IPS-NIHi7 (cell line): Measurements from ENCODE around the gene CD84.
"Not testable (repeated sequence)": the region's sequence is repeated elsewhere in the genome, so short reads cannot be mapped to it uniquely, and the experiment has no call there.

ENCODE experiments used
- DNase-seq: peaks from one replicate; pipeline ENCODE4 v3.0.0; 2012; ENCODE audit warnings: mixed read lengths; ENCODE audit errors: extremely low spot score

The CD84 gene

DNA sequence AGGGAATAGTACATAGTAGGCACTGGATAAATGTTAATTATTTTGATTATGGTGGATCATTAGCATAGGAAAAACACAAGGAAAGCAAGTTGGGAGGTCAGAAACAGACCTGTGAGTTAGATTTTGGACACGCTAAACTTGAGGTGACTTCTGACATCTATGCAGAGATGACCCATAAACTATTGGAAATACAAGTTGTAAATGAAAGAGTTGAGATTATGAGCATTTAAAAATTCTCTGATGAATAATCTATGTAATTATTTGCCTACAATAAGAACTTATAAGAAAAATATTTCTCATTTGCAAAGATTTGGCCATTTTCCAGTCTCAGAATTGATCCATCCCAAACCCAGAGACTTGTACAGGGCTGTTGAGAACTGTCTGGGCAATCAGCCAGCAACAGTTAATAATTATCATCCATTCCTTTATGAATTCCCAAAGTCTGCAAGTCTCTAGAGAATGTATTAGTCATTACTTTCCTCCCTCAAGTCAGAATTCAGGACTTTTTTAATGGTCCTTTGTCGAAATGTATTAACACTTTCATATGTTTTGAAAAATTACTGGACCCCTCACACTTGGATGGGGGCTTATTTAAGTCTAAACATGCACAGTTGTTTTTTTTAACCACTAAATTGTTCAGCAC is 36.9 kb downstream of the CD84 start:
- no peak for DNase-seq

DNA sequence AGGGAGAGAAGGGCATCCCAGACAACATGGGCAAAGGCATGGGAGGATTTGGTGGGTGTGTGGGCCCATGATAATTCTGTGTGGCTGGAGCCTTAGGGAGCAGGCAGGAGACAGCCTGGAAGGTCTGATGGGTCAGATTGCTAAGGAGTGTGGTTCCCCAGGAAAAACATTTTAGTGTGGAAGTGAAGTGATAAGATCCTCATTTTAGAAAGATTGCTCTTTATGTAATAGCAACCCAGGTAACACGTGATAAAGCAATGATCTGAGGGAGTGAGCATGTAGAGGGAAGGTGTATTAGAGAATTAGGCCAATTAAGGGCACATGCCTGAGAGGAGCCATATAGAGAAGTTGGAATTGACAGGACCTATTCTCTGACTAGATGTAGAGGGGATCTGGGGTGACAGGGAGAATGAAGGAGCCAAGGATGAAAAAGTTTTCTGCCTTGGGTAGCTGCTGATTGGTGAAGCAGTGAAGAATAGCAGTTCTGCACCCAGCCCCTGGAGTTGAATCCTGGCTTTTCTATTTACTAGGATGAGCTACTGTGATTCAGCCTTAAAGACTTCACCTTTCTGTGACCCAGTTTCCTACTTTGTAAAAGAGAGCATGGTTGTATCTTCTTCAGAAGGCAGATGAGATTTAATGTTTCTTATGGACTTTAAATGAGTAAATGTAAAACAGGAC is 37.5 kb downstream of the CD84 start:
- no peak for DNase-seq

DNA sequence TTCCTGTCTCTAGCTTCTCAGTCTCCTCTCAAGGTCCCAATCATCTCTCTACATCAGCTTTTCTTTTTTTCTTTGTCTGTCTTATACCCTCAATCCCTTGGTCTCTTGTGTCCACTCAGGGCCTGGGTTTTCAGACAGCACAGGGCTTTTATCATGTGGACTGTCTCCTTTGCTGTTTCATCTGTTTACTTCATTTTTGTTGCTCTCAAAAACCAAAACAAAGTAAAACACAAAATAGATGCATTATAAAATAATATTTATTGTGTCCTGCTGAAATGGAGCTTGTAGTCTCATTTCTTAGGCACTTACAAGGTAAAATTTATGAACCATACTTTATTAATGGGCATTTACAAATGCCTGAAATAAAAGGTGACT is 38.5 kb downstream of the CD84 start:
- DNase-seq, result no peak

DNA sequence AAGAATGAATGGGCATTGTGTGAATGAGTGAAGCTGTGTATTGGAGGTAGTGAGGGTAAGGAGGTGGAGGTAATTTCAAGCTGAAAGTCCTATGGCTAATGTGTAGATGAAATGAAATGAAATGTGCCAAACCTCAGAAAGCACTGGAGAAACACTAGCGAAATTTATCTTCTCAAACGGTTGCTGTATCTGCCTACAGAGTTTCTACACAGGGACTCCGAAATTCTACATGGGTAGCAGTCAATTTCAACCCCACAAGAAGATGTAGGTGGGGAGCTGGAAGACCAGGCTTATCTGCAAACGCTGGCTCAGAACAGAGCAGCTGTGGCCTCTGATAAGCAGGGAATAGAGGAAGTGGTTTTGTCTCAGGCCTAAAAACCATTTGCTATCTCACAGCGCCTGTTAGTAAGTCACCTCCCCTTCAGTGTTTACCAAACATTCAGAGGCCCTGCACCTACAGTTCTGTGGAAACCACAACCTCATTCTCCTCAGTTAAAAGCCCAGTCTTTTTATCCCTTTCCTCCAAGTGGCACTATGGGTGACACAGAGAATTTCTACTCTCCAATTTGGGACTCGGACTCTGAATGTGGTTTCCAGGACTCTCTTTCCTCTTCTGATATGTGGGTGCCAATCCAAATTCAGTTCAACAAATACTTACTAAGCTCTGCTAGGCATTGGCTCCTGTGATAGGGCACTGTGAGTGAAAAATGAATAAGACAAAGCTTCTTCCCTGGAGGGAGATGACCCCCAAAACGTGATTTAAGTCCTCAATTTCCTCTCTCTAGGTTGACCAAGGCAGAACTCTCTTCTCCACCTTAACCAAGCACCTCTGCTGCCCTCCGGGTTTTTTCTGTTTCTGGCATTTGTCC is 39.1 kb downstream of the CD84 start:
- DNase-seq, result peak; percentile 44

DNA sequence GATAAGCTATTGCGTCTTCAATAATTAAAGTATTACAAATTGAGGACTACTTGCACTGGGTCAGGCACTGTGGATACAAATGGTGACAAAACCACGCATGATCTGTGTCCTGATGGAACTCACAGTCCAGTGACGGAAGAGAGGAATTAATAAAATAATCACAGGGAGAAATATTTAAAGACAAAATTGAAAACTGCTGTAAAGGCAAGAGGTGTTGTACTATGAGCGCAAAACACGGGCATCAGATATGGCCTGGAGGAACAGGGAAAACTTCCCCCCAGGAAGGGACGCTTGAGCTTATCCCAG is 39.7 kb downstream of the CD84 start:
- DNase-seq, result no peak

DNA sequence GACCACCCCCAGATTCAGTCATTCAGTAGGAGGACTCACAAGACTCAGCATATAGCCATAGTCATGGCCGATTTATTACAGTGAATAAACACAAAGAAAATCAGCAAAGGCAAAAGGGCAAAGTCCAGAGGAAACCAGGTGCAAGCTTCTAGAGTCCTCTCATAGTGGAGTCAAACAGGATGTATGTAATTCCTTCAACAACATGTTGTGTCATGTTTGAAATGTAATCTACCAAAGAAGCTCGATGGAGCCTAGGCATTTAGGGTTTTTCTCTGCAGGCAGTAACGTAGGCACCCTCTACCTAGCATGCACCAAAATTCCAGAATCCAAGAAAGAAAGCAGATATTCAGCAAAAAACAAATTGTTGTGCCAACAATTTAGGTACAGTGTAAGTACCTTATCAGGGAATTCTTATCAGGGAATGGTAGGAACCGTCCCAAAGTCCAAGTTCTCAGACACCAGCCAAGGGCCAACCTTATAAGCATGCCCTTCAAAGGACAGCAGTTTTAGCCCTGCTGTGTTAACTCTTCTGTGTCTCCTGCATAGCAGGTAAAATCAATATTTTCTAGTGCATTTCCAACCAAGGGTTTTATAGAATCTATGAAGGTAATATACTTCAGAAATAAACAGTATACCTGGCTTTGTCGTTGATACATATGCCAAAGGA is 40.2 kb downstream of the CD84 start:
- no peak for DNase-seq

DNA sequence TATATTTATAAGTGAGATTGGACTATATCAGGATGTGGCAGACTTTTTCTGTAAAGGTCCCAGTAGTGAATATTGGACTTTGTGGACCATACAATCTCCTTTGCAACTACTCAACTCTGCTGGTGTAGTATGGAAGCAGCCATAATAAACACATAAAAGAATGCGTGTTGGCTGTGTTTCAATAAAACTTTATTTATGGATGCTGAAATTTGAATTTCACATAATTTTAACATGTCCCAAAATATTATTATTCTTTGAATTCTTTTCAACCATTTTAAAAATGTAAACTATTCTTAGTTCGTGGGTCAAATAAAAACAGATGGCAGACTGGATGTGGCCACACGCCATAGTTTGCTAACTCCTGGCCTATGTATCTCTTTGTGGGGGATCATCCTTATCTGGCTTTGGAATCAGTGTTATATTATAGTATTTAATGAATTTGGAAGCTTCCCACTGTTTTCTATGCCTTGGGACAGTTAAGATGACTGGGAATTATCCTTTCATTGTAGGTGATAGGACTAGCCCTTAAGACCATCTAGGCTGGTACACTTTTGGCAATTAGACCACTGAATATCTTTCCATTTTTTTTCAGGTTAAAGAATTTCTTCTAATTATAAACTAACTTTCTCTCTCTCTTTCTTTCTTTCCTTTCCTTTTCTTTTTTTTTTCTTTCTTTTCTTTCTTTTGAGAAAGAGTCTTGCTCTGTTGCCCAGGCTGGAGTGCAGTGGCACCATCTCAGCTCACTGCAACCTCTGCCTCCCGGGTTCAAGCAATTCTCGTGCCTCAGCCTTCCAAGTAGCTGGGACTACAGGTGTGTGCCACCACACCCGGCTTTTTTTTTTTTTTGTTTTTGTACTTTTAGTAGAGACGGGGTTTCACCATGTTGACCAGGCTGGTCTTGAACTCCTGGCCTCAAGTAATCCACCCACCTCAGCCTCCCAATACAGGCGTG is 41.3 kb downstream of the CD84 start:
- no peak for DNase-seq

DNA sequence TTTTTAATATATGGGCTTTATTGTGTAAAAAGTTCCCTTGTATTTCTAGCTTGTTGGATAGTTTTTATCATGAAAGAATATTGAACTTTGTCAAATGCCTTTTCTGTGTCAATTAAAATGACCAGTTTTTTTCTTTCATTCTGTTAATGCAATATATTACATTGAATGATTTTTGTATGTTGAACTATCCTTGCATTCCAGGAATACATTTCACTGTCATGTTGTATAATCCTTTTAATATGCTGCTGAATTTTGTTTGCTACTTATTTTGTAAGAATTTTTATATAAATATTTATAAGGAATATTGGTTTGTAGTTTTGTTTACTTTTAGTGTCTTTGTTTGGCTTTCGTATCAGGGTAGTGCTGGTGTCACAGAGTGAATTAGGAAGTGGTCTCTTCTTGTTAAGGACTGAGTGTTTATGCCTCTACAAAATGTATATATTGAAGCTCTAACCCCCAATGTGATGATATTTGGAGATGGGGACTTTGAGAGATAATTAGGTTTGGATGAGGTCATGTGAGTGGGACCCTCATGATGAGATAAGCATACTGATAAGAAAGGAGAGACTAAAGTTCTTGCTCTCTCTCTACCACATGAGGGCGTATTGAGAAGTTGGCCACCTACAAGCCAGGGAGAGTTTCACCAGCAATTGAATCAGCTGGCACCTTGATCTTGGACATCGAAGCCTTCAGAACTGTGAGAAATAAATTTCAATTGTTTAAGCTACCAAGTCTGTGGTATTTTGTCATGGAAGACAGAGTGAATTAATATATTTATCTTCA is 44.3 kb downstream of the CD84 start:
- DNase-seq, result no peak

DNA sequence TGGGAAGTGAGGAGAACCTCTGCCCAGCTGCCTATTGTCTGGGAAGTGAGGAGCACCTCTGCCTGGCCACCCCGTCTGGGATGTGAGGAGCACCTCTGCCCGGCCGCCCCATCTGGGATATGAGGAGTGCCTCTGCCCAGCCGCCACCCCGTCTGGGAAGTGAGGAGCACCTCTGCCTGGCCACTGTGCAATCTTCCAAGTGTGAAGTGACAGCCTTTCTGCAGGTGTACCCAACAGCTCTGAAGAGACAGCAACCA is 46.8 kb downstream of the CD84 start:
- not testable (repeated sequence) for DNase-seq

DNA sequence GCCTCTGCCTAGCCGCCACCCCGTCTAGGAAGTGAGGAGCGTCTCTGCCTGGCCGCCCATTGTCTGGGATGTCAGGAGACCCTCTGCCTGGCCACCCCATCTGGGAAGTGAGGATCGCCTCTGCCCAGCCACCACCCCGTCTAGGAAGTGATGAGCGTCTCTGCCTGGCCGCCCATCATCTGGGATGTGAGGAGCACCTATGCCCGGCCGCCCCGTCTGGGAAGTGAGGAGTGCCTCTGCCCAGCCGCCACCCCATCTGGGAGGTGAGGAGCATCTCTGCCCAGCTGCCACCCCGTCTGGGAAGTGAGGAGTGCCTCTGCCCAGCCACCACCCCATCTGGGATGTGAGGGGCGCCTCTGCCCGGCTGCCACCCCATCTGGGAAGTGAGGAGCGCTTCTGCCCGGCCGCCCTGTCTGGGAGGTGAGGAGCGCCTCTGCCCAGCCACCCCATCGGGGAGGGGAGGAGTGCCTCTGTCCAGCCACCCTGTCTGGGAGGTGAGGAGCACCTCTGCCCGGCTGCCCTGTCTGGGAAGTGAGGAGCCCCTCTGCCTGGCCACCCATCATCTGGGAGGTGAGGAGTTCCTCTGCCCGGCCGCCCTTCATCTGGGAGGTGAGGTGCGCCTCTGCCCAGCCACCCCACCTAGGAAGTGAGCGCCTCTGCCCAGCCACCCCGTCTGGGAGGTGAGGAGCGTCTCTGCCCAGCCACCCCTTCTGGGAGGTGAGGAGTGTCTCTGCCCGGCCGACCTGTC is 47.3 kb downstream of the CD84 start:
- not testable (repeated sequence) for DNase-seq

DNA sequence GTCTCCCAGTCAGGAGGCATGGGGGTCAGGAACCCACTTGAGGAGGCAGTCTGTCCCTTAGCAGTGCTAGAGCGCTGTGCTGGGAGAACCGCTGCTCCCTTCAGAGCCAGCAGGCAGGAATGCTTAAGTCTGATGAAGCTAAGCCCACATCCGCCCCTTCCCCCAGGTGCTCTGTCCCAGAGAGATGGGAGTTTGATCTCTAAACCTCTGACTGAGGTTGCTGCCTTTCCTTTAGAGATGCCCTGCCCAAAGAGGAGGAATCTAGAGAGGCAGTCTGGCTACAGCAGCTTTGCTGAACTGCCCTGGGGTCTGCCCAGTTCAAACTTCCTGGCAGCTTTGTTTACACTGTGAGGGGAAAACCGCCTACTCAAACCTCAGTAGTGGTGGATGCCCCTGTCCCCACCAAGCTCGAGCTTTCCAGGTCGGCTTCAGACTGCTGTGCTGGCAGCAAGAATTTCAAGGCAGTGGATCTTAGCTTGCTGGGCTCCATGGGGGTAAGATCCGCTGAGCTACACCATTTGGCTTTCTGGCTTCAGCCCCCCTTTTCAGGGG is 49.8 kb downstream of the CD84 start:
- not testable (repeated sequence) for DNase-seq

DNA sequence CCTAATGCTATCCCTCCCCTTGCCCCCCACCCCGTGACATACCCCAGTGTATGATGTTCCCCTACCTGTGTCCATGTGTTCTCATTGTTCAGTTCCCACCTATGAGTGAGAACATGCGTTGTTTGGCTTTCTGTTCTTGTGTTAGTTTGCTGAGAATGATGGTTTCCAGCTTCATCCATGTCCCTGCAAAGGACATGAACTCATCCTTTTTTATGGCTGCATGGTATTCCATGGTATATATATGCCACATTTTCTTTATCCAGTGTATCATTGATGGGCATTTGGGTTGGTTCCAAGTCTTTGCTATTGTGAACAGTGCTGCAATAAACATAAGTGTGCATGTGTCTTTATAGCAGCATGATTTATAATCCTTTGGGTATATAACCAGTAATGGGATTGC is 55.5 kb downstream of the CD84 start:
- DNase-seq, result not testable (repeated sequence)

DNA sequence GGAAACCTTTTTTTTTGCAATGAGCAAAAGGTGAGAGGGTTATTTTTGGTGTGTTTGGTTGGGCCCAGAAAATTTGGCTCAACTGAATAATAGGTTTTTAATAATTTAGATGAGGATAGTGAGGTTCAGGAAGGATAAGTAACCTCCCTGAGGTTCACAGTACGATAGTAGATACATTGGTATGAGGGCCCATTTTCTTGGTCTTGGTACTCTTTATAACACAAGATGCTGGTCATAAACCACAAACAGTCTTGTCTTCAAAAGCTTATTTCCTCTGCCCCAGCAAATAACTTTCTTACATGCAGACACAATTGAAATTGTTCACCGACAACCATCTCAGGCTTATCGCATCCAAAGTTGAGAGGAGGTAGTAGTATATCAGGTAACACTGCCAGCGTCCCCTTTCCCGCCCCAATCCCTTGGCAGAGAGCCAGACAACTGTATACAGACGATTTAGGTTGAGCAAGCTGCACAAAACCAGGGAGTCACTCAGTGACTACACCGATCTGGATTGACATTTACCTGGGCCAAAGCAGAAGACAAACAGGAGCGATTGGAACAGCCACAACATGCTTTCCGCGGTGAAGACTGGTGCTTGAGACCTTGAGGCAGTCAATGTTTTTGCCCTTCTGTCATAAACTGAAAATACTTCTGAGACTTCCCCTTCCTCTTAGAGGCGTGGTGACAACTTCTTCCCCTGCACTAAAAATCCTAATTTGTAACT is 56.5 kb downstream of the CD84 start, which contains the start of gene SLAMF6:
Gene SLAMF6, minus strand, starts transcription at position 634 of the 724 bp plus-strand sequence. Its CDS starts 63 bp downstream, at position 571.
- no peak for DNase-seq

DNA sequence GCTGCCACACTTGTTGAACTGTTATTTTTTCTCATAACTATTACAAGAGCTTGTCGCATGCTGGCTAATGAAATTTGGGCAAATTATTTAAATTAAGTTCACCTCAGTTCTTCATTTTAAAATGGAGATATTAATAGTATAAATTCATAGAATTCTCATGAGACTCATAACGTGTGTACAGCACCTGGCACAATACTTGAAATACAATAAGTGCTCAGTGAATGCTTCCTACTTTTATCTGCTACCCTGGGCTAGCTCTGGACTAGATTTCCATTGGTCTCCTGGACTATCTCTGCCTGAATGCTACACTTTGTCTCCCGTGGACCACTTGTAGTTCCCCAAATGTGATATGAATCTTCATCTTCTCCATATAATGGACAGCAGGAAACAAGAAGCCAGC is 57.2 kb downstream of the CD84 start:
- DNase-seq, result no peak

DNA sequence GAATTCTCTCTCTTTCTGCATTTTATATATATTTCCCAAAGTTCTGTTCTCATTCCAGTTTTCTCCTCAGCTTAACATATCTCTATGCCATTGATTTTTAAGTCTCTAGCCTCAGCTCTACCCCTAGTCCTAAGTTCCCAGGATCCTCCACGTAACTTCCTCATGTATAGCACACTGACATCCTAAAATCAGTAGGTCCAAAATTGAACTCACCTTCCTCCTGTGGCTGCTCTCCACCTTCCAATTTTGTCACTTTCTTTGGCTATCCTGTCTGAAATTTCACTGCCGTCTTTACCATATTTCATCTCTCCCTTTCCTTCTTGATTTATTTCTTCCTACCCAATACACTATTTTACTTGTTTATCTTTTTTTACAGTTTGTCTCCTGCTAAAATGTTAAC is 57.7 kb downstream of the CD84 start:
- no peak for DNase-seq

DNA sequence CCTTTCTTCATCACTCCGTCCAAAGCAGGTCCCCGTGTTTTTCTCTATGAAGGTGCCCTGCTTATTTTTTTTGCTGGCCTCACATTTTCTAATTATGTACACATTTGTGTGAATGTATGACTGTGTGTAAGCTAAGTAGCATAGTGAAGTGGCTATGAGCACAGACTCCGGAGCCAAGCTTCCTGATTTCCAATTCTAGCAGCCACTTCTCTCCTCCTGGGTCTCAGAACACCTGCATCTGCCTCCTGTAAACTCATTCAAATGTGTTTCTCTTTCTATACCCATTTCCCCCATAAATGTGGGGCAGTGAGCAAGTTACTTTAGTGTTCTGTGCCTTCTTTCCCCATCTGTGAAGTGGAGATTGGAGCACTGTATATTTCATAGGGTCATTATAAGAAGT is 58.3 kb downstream of the CD84 start:
- no peak for DNase-seq

DNA sequence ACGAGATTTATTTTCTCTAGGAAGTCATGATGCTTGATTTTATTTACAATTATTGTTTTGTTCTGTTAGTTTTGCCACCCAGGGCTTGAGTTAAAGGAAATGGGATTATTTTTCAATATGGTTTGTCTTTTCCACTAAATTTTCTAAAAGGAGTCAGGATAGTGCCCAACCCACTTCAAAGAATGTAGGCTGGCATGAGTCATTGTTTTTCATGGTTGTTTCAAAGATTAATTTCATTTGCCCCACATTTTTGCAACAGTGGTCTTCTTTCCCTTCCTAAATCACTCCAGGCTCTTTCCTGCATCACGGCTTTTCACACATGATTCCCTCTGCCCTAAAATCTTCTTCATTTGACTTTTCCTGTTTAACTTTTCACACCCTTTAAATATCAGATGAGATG is 58.7 kb downstream of the CD84 start:
- no peak for DNase-seq

DNA sequence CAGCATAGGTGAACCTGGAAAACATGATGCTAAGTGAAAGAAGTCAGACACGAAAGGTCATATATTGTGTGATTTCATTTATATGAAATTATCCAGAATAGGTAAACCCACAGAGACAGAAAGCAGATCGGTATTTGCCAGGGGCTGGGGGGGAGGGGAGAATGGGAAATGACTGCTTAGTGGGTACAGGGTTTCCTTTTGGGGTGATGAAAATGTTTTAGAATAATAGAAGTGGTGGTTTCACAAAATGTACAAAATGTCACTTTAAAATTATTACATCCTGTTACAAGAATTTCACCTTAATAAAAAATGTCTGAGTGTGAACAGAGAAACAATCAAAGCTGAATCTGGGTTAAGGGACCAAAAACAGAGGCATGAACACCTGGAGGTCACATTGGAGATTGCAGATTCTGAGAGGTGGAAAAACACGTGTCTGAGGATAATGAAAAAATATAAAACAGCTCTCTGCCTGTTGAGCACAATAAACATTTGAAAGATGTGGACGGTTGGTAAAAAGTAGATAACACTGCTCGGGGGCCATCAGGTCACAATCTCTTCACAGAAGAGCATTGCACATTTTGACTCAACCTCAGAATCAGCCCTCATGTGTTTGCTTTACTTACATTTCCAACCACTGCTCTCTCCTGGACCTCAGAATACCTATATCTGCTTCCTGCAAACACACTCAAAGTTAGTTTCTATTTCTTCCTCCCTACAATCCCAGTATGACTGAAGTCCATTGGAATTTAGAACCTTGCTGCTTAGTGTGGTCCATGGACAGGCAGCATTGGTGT is 59.5 kb downstream of the CD84 start:
- no peak for DNase-seq
